K562 (cell line): ENCODE data around the gene TENM4. TPM values are rescaled to one million over a fixed set of nuclear protein-coding genes. Genes with fewer than 3 reads are reported as not detected.

ENCODE experiments used
- ATAC-seq: fragments of 200-7000 bp; cut with Tn5 transposase; 3 replicates; pipeline ENCODE4 v1.9.1; 2020; ENCODE audit warnings: moderate library complexity
- BruUV-seq: library from RNA; stranded (reverse); fragments of 400-500 nt; replicated peaks from 2 replicates; lab custom pipeline; 2021; lab: Mats Ljungman, UMichigan
- CTCF ChIA-PET: fragments of 300-600 bp; formaldehyde crosslinking; extraction: SDS; loops from one replicate; lab custom pipeline; 2021; ENCODE audit warnings: low intra/inter-chr PET ratio; lab: Yijun Ruan, JAX
- POLR2A ChIA-PET: fragments of 300-600, 350-650 bp; sonication (Branson Sonifier 250); formaldehyde crosslinking; extraction: SDS; loops from one replicate; lab custom pipeline; 2021; ENCODE audit warnings: antibody characterized with exemption, inconsistent platforms; lab: Yijun Ruan, JAX
- DNase-seq, 4 experiments: peaks; one replicate each; pipeline versions ENCODE4 v3.0.0 to v3.0.0-alpha.2; 2011 to 2018; ENCODE audit warnings: low spot score in 3 of 4, mixed read lengths in 3 of 4; ENCODE audit errors: extremely low read depth in 1 of 4
- FAIRE-seq: peaks from 2 replicates; lab custom pipeline; 2011; peaks lifted over from hg19 to GRCh38; lab: Jason Lieb, UNC
- H2AFZ ChIP-seq: 2 replicates; pipeline ENCODE4 v1.6.0; 2011; ENCODE audit warnings: low read depth, low read length, control low read depth, inconsistent platforms
- H3K27ac ChIP-seq: fragments of 200-600 bp; 3 replicates; pipeline ENCODE4 v1.8.0; 2011; ENCODE audit warnings: low read depth, mild to moderate bottlenecking, control low read depth, inconsistent platforms, low read length, moderate library complexity, mixed read lengths; ENCODE audit errors: extremely low read depth
- H3K27me3 ChIP-seq, 2 experiments: fragments of 300-600 bp in 1 of 2; 2 replicates in 1 of 2; 3 replicates in 1 of 2; pipeline versions ENCODE4 v1.6.0 to v1.8.0; 2011; ENCODE audit warnings: inconsistent platforms in 2 of 2, low read length in 2 of 2, mild to moderate bottlenecking in 1 of 2, mixed read lengths in 1 of 2, moderate library complexity in 1 of 2; ENCODE audit not compliant: control insufficient read depth in 2 of 2, insufficient read depth in 2 of 2
- H3K36me3 ChIP-seq: fragments of 300-600 bp; 3 replicates; pipeline ENCODE4 v1.8.0; 2011; ENCODE audit warnings: mild to moderate bottlenecking, low read length, inconsistent platforms; ENCODE audit not compliant: control insufficient read depth, insufficient read depth
- H3K4me1 ChIP-seq, 2 experiments: fragments of 200-600 bp in 1 of 2; replicated peaks in 1 of 2; 2 replicates in 1 of 2; 3 replicates in 1 of 2; pipeline versions ENCODE4 v1.5.1 to v1.8.0; 2011; ENCODE audit warnings: inconsistent platforms in 2 of 2, low read length in 2 of 2, mild to moderate bottlenecking in 1 of 2, mixed read lengths in 1 of 2, moderate library complexity in 1 of 2; ENCODE audit not compliant: control insufficient read depth in 2 of 2, insufficient read depth in 2 of 2
- H3K4me2 ChIP-seq: 2 replicates; pipeline ENCODE4 v1.6.1; 2011; ENCODE audit warnings: low read length, control low read depth, inconsistent platforms, mixed read lengths; ENCODE audit not compliant: insufficient read depth
- H3K4me3 ChIP-seq: fragments of 200-600 bp; sonication (generic), shearing (Covaris generic); 2 replicates; pipeline ENCODE4 v1.5.1; 2016; ENCODE audit warnings: control low read depth, inconsistent platforms
- H3K79me2 ChIP-seq: fragments of 200-600 bp; 3 replicates; pipeline ENCODE4 v1.8.0; 2011; ENCODE audit warnings: low read length, inconsistent platforms; ENCODE audit not compliant: control insufficient read depth, insufficient read depth
- H3K9ac ChIP-seq, 2 experiments: 2 replicates each; pipeline versions ENCODE4 v1.6.0 to v1.6.1; 2011; ENCODE audit warnings: low read depth in 2 of 2, low read length in 2 of 2, control low read depth in 1 of 2, inconsistent platforms in 1 of 2, mild to moderate bottlenecking in 1 of 2, mixed read lengths in 1 of 2; ENCODE audit not compliant: insufficient read depth in 1 of 2
- H3K9me1 ChIP-seq: one replicate; pipeline ENCODE4 v1.6.0; 2011; ENCODE audit warnings: inconsistent platforms, mild to moderate bottlenecking, low read length, moderate library complexity; ENCODE audit not compliant: control insufficient read depth, insufficient read depth
- H3K9me3 ChIP-seq: replicated peaks from 2 replicates; pipeline ENCODE4 v1.5.1; 2011; ENCODE audit warnings: low read depth, low read length, inconsistent platforms; ENCODE audit not compliant: control insufficient read depth, insufficient read depth
- H4K20me1 ChIP-seq: replicated peaks from 2 replicates; pipeline ENCODE4 v1.6.1; 2011; ENCODE audit warnings: low read length, inconsistent platforms, mixed read lengths; ENCODE audit not compliant: control insufficient read depth, insufficient read depth
- ELF1 ChIP-seq: fragments of 200-800 bp; sonication (Bioruptor generic); IDR thresholded peaks from 2 replicates; pipeline ENCODE4 v1.6.1; 2016; ENCODE audit warnings: missing genetic modification characterization, missing compliant biosample characterization
- HNRNPK ChIP-seq: fragments of 200-400 bp; formaldehyde crosslinking; IDR thresholded peaks from one replicate; pipeline ENCODE4 v1.6.1; 2018; ENCODE audit warnings: mild to moderate bottlenecking, low read depth, low read length; ENCODE audit not compliant: poor library complexity, severe bottlenecking
- KLF6 ChIP-seq: fragments of 250-450 bp; sonication (Bioruptor Pico); IDR thresholded peaks from 2 replicates; pipeline ENCODE4 v1.4.0; 2020; ENCODE audit warnings: mild to moderate bottlenecking, moderate library complexity, borderline replicate concordance
- MCM7 ChIP-seq, 2 experiments: fragments of 450-650 bp; IDR thresholded peaks; 2 replicates each; pipeline ENCODE4 v1.6.1; 2016 to 2018
- MECOM ChIP-seq: fragments of 250-450 bp; sonication (Bioruptor Pico); IDR thresholded peaks from 2 replicates; pipeline ENCODE4 v1.8.0; 2022; ENCODE audit warnings: inconsistent platforms
- PKNOX1 ChIP-seq: fragments of 450-650 bp; IDR thresholded peaks from 2 replicates; pipeline ENCODE4 v1.6.1; 2016
- SAFB ChIP-seq: fragments of 200-400 bp; formaldehyde crosslinking; IDR thresholded peaks from 2 replicates; pipeline ENCODE4 v1.6.1; 2017; ENCODE audit warnings: low read depth, low read length, borderline replicate concordance
- ZBTB17 ChIP-seq: fragments of 450-650 bp; formaldehyde crosslinking; IDR thresholded peaks from 2 replicates; pipeline ENCODE4 v1.4.0; 2020; ENCODE audit warnings: mild to moderate bottlenecking
- ZNF12 ChIP-seq: sonication (generic); formaldehyde crosslinking; IDR thresholded peaks from 2 replicates; pipeline ENCODE4 v1.4.0; 2020; ENCODE audit warnings: mild to moderate bottlenecking, missing genetic modification reagents
- ZNF431 ChIP-seq: sonication (generic); formaldehyde crosslinking; IDR thresholded peaks from 2 replicates; pipeline ENCODE4 v1.8.0; 2022; ENCODE audit warnings: mild to moderate bottlenecking, missing genetic modification reagents
- ZNF717 ChIP-seq: fragments of 250-450 bp; sonication (Bioruptor Pico); IDR thresholded peaks from 2 replicates; pipeline ENCODE4 v1.5.0; 2021
- ZNF79 ChIP-seq: fragments of 250-450 bp; sonication (Bioruptor Pico); IDR thresholded peaks from 2 replicates; pipeline ENCODE4 v1.4.0; 2020; ENCODE audit warnings: low read depth, mild to moderate bottlenecking, moderate library complexity
- ZNF830 ChIP-seq: fragments of 250-450 bp; sonication (Bioruptor Pico); IDR thresholded peaks from 2 replicates; pipeline ENCODE4 v1.5.0; 2021; ENCODE audit warnings: mild to moderate bottlenecking
- WGBS: fragments of 100-300 bp; shearing (Covaris generic); methylation state at CpG from one replicate; pipeline ENCODE4 v1.1.6; 2016; ENCODE audit warnings: low coverage, mixed read lengths; ENCODE audit not compliant: insufficient coverage; ENCODE audit errors: missing lambda C conversion rate; 5-methylcytosine and 5-hydroxymethylcytosine counted together
- in situ Hi-C: fragments of 300-500 bp; cut with MboI; formaldehyde crosslinking; loops from 4 replicates; pipeline ENCODE4 v1.15.0; 2018; ENCODE audit warnings: inconsistent platforms, mixed read lengths
- intact Hi-C: fragments of 100-400 bp; cut with micrococcal nuclease; formaldehyde crosslinking; loops from 2 replicates; pipeline ENCODE4 v1.14.2; 2022
- polyA plus RNA-seq, 8 experiments: library from polyadenylated mRNA; depleted of rRNA in 4 of 8; stranded (reverse) in 5 of 8; unstranded in 3 of 8; fragments of >200 nt; fragmentation: Nextera tagmentation in 2 of 8; fragmentation: Illumina TruSeq in 1 of 8; extraction: Ambion mirVana in 2 of 8; extraction: Trizol in 1 of 8; gene quantifications; 2 replicates each; pipeline versions ENCODE4 v1.2.1 to v1.2.3, GENCODE V29; 2011 to 2014; ENCODE audit warnings: inconsistent platforms in 1 of 8, missing spikeins in 1 of 8
- total RNA-seq, 7 experiments: library from RNA; depleted of rRNA in 6 of 7; stranded (reverse); fragments of >200 nt in 6 of 7; fragmentation: Illumina TruSeq in 2 of 7; extraction: Trizol in 2 of 7; gene quantifications; 2 replicates each; pipeline versions ENCODE4 v1.2.1 to v1.2.3, GENCODE V29; 2011 to 2021; ENCODE audit warnings: low replicate concordance in 1 of 7
- TF ChIP-seq, protein P1 (sequence below), 3 experiments: fragments of 200-800 bp in 1 of 3; fragments of 250-450 bp in 1 of 3; fragments of 450-650 bp in 1 of 3; sonication (Bioruptor Pico) in 1 of 3; sonication (Bioruptor generic) in 1 of 3; formaldehyde crosslinking in 1 of 3; IDR thresholded peaks; 2 replicates each; pipeline versions ENCODE4 v1.6.1 to v1.8.0; 2016 to 2022; ENCODE audit warnings: mild to moderate bottlenecking in 2 of 3, missing genetic modification characterization in 2 of 3, missing compliant biosample characterization in 1 of 3, moderate library complexity in 1 of 3

The TENM4 gene
- total and polyA plus RNA-seq, 9 of the 15 experiments (the other 6 are each of a cell fraction or from before 2014, with no cell fraction given) = 0.16 TPM; not detected in 8

DNA sequence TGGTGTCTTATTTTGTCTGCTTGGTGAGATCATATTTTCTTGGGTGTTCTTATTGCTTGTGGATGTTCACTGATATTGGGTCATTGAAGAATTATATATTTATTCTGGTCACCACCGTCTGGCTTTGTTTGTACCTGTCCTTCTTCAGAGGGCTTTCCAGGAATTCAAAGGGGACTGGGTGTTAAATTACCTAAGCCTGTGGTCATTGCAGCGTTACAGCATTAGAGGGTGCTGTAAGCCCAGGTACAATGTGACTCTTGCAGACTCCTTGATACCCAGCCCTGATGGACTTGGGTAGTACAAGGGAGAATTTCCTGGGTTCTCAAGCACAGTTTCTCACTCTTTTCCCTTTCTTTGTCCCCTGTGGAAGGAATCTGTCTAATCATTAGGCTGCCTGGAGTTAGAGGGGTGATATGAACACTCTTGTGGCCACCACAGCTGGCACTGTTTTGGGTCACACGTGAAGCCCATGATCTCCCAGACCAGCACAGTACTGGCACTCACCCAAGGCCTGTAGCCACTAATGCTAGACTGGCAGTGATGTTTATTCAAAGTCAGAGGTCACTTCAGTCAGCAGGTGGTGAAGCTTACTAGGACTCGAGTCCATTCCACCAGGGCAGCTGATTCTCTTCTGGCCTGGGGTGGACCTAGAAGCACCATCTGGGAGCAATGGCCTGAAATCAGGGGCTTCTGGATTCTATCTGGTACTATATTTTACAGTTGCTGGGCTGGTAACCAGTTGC, 810.1 kb downstream of the TENM4 start (continued):
- TF ChIP-seq MECOM (no peak), MCM7 (IDR thresholded peaks at IDR 0.05) (no peak)

- H3K9me3 ChIP-seq = no peaks in the 10 kb centered on the region
- no TSS peak for BruUV-seq
- H3K4me2 ChIP-seq = no peak overlapping the region
- in situ Hi-C loops = no loop called here
- no peaks in the 10 kb centered on the region for H3K4me1 ChIP-seq
- ATAC-seq = no peak
- intact Hi-C loops = no loop called here
- no peak overlapping the region for H3K27ac ChIP-seq
- no peaks in the 10 kb centered on the region; a peak in 2 of 5 replicates for H3K27me3 ChIP-seq
- no peak for DNase-seq
- H3K9ac ChIP-seq = no peak overlapping the region
- no peak overlapping the region for H2AFZ ChIP-seq
- no peaks in the 10 kb centered on the region for H3K79me2 ChIP-seq
- no peaks in the 10 kb centered on the region for H3K36me3 ChIP-seq
- H3K4me3 ChIP-seq = no peak overlapping the region
- CTCF ChIA-PET = no interaction called here
- TF ChIP-seq HNRNPK = no peak
- TF ChIP-seq, protein P1, sequence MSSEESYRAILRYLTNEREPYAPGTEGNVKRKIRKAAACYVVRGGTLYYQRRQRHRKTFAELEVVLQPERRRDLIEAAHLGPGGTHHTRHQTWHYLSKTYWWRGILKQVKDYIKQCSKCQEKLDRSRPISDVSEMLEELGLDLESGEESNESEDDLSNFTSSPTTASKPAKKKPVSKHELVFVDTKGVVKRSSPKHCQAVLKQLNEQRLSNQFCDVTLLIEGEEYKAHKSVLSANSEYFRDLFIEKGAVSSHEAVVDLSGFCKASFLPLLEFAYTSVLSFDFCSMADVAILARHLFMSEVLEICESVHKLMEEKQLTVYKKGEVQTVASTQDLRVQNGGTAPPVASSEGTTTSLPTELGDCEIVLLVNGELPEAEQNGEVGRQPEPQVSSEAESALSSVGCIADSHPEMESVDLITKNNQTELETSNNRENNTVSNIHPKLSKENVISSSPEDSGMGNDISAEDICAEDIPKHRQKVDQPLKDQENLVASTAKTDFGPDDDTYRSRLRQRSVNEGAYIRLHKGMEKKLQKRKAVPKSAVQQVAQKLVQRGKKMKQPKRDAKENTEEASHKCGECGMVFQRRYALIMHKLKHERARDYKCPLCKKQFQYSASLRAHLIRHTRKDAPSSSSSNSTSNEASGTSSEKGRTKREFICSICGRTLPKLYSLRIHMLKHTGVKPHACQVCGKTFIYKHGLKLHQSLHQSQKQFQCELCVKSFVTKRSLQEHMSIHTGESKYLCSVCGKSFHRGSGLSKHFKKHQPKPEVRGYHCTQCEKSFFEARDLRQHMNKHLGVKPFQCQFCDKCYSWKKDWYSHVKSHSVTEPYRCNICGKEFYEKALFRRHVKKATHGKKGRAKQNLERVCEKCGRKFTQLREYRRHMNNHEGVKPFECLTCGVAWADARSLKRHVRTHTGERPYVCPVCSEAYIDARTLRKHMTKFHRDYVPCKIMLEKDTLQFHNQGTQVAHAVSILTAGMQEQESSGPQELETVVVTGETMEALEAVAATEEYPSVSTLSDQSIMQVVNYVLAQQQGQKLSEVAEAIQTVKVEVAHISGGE (CRISPR knock-in tag; IDR thresholded peaks at IDR 0.05) = no peak
- no peak for TF ChIP-seq ZBTB17 (CRISPR knock-in tag)
- no peak for TF ChIP-seq ZNF12 (CRISPR knock-in tag)
- no peak for TF ChIP-seq ZNF830 (CRISPR knock-in tag)
- TF ChIP-seq ZNF717 (CRISPR knock-in tag) = no peak
- TF ChIP-seq ZNF79 (CRISPR knock-in tag) = no peak
- TF ChIP-seq ELF1 = no peak
- TF ChIP-seq PKNOX1 = no peak
- no peak for TF ChIP-seq KLF6
- TF ChIP-seq SAFB = no peak
- TF ChIP-seq ZNF431 = no peak
- H4K20me1 ChIP-seq = no peaks in the 10 kb centered on the region
- WGBS = 0% methylated on average over 3 of the region's 3 CpGs
- H3K9me1 ChIP-seq = no peaks in the 10 kb centered on the region
- POLR2A ChIA-PET = no interaction called here
- FAIRE-seq = no peak
Measured at GRCh38 chr11:78630155-78630554, 810.7 kb downstream of the TENM4 start.
